Endothelial cell of coronary artery (primary cell): Measurements from ENCODE around the gene PEX7. TPM values are rescaled to one million over a fixed set of nuclear protein-coding genes. Genes with fewer than 3 reads are reported as not detected.

Experiments
- total RNA-seq: library from RNA; depleted of rRNA; stranded (reverse); fragments of >200 nt; gene quantifications from 2 replicates; pipeline ENCODE4 v1.2.3, GENCODE V29; 2014

Gene PEX7
- 5.2 and 6.9 TPM in 2 replicates for total RNA-seq

GRCh38 chr6:136822376-136823127, at the start of gene PEX7:
Gene PEX7, plus strand, starts transcription at chr6:136822592. Its CDS starts 74 bp downstream, at chr6:136822666.

DNA sequence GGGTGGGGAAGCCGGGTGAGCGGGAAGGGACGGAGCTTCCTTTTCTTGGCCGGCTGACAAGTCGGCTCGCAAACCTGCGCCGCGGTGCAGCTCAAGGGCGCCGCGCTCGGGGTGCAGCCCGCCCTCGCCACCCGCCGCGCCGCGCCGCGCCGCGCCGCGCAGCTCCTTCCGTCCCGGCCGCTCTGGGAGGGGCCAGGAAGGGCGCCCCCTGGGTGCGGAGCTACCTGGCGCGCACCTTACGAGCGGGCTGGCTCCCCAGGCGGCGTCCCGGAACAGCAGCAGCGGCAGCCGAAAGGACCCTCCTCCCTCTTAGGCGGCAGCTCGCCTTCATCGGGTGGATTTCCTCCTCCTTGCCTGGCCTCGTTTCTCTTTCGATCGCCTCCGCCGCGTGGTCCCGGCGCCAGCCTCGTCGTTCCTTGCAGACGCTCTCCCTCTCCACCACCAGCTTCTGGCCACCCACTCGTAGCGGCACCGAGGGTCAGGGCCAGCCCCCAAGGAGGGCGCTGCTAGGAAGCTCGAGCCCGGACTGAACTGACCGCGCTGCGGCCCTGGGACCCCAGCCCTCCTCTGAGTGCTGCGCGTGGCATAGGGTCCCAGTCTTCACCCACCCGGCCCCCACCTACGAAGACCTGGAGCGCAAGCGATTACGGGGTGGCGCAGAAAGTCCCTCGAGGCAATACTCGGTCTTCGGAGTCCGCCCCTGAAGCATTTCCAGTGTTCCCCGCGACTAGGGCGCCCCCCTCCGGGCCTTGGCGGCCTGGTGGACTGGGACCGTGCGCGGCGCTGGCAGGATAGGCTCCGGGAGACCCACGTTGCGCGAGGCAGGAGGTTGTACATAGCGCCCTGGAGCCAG, 29.8 kb upstream of the PEX7 start, which contains the start of gene MAP3K5:
MAP3K5 (minus strand) TSS at position 68 of the 853 bp plus-strand sequence. CDS start 320 bp downstream, outside the sequence.

DNA sequence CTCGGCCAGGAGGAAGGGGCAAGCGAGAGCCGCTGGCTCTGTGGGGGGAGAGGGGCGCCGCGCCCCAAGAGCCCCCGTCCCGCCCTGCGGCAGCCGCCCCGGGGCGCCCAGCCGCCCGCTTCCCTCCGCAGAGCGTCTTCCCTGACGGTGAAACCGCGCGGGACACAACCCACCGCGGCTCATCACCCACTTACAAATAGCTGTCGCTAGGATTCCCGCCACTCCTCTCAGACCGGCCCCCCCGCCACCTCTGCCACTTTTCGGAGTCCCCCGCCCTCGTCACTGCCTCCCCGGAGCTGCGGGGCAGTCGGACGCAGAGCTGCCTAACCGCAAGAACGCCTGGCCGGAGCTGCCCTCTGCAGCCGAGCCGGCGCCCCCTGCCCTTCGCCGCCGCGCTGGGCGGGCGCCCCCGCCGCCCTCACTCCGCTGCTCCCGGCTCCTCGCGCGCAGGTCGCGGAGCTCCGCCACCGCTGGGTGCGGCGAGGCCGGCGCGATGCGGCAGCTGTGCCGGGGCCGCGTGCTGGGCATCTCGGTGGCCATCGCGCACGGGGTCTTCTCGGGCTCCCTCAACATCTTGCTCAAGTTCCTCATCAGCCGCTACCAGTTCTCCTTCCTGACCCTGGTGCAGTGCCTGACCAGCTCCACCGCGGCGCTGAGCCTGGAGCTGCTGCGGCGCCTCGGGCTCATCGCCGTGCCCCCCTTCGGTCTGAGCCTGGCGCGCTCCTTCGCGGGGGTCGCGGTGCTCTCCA, 99.7 kb downstream of the PEX7 start, which contains the start of gene SLC35D3:
SLC35D3 (plus strand) TSS at position 366 of the 749 bp plus-strand sequence; CDS start at position 494, 128 bp downstream.

Other genes with a start within 250 kb of the PEX7 start
- 11.9 and 20.8 TPM in 2 replicates for gene MAP3K5, start 30.1 kb upstream of the PEX7 start, total RNA-seq
- gene SLC35D3, start 99.7 kb downstream of the PEX7 start, total RNA-seq: not detected in 2 replicates
- gene IL20RA, start 222.4 kb downstream of the PEX7 start, total RNA-seq: not detected in 2 replicates